ENCODE data around the gene WBP4.
"Not testable (repeated sequence)": the region's sequence is repeated elsewhere in the genome, so short reads cannot be mapped to it uniquely, and the experiment has no call there.

WBP4 gene

GRCh38 chr13:41061075-41061913 is at the start of gene WBP4:
Gene WBP4 (plus strand): TSS chr13:41061509. CDS start chr13:41061674, 165 bp downstream.
- peak; percentile 90 for DNase-seq

GRCh38 chr13:41012536-41012935 is 48.8 kb upstream of the WBP4 start:
- DNase-seq: no peak

- no peak for DNase-seq
These were observed 47.5 kb upstream of the WBP4 start for GRCh38 chr13:41013835-41014234.

- no peak for DNase-seq
These were observed 45.4 kb upstream of the WBP4 start for GRCh38 chr13:41015920-41016319.

GRCh38 chr13:41017159-41017558 is 44.1 kb upstream of the WBP4 start:
- DNase-seq: peak; percentile 66

- peak; percentile 57 for DNase-seq
These were observed 43.3 kb upstream of the WBP4 start for GRCh38 chr13:41017817-41018601.

GRCh38 chr13:41018602-41018948 is 42.7 kb upstream of the WBP4 start:
- no peak for DNase-seq

GRCh38 chr13:41019011-41019487 is 42.3 kb upstream of the WBP4 start, which contains the start of gene ELF1:
Gene ELF1 (minus strand): TSS chr13:41019316. CDS start chr13:40982054, 37,262 bp downstream.
- DNase-seq: peak; percentile 87

- no peak for DNase-seq
These were observed 41.5 kb upstream of the WBP4 start for GRCh38 chr13:41019578-41020347.

- no peak for DNase-seq
These were observed 35.8 kb upstream of the WBP4 start for GRCh38 chr13:41025518-41025917.

- no peak for DNase-seq
These were observed 34.5 kb upstream of the WBP4 start for GRCh38 chr13:41026788-41027187.

GRCh38 chr13:41028051-41028450 is 33.3 kb upstream of the WBP4 start:
- no peak for DNase-seq

GRCh38 chr13:41029629-41030028 is 31.7 kb upstream of the WBP4 start:
- no peak for DNase-seq

GRCh38 chr13:41032691-41033376 is 28.5 kb upstream of the WBP4 start:
- no peak for DNase-seq

- DNase-seq: no peak
These were observed 26.9 kb upstream of the WBP4 start for GRCh38 chr13:41034382-41034781.

- no peak for DNase-seq
These were observed 26.4 kb upstream of the WBP4 start for GRCh38 chr13:41034881-41035280.

- DNase-seq: not testable (repeated sequence)
These were observed 24.8 kb upstream of the WBP4 start for GRCh38 chr13:41036557-41036956.

GRCh38 chr13:41039746-41040145 is 21.6 kb upstream of the WBP4 start:
- no peak for DNase-seq

GRCh38 chr13:41040584-41041334 is 20.6 kb upstream of the WBP4 start:
- no peak for DNase-seq

- DNase-seq: not testable (repeated sequence)
These were observed 18.9 kb upstream of the WBP4 start for GRCh38 chr13:41042419-41042818.

- no peak for DNase-seq
These were observed 12.7 kb upstream of the WBP4 start for GRCh38 chr13:41048640-41049039.
